Smooth muscle cell of the brain vasculature (primary cell): Measurements from ENCODE around the gene SKAP1.
"Not testable (repeated sequence)": the region's sequence is repeated elsewhere in the genome, so short reads cannot be mapped to it uniquely, and the experiment has no call there.

Experiments used
- DNase-seq: peaks from one replicate; pipeline ENCODE4 v3.0.0-alpha.2; 2012; ENCODE audit warnings: low read depth, low spot score

The SKAP1 gene

DNA sequence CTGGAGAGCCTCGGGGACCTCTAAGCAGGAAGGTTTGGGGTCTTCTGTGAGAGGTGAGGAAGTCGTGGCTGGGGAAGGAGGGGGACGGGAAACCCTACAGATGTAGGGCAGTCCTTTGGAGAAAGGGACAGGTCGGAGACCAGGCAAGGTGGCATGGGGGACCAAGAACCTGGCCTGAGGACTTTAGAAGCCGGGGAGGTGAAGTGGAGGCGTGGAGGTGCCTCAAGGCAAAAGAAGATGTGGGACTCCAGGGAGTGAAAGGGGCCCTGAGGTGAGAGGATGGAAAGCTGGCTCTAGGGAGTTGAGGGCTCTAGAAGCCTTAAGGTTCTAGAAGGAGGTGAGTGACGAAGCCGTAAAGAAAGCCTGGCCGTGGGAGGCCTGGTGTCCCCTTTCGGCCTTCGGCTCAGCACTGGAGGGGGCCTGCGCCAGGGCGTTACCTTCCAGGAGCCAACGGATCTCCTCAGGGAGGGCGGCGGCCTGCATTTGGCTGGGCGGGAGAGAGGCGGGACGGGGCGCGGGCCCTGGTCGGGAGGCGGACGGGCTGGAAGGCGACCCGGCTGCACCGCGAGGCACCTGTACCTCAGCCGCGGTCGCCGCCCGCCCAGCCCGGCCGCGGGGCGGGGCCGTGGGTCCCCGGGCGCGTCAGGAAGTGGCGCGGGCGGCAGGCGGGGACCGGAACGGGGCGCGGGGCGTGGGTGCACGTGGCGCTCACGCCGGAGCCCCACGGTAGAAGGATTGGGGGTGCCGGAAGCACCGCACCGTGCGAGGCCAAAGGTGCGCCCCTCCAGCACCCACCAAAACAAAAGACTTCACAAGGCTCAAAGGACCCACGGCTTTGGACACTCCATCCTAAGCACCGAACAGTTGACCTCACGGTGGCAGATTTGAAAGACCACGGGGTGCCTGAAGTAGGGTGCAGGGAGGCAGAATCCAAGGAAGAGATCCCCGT is at the start of gene SKAP1:
Gene SKAP1, minus strand, starts transcription at position 577 of the 949 bp plus-strand sequence.
- DNase-seq: no peak

DNA sequence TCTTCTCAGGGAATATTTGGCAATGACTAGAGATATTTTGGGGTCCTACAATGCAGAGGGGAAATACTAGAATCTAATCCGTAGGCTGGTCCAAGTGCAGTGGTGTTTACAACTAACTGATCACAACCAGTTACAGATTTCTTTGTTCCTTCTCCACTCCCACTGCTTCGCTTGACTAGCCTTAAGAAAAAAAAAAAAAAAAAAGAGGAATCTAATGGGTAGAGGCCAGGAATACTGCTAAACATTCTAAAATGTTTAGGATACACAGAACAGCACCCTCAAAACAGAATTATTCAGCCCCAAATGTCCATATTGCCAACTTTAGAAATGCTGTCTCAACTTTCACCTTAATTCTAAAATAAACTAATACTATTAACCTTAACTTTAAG is 49.0 kb upstream of the SKAP1 start:
- no peak for DNase-seq

DNA sequence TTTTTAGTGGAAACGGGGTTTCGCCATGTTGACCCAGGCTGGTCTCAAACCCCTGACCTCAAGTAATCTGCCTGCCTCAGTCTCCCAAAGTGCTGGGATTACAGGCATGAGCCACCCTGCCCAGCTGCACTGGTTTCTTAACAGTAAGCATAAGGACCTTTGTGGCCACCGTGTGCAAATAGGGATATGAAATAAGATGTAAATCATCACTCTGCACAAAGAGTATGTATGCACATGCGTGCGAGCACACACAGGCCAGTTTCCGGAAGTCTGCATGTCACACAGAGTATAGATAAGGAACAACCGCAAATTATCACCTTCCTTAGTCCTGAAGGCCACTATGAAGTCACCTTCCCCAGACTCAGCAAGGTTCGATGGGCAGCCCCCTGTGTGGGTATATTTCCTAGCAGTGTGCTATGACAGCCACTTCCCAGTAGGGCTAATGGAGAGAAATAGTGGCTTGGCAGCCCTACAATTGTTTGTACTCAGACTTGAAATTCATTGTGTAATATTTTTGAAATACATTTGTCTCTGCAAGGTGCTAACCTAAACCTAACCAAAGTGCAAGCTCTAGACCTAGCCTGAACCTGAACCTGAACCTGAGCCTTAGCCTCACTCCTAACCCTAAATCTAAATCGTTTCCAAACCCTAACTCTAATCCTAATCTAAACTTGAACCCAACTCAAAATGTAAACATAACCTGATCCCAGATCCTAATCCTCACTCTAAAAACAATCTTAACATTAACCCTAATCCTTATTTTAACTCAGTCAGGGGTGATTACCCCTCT is 48.4 kb upstream of the SKAP1 start:
- no peak for DNase-seq

DNA sequence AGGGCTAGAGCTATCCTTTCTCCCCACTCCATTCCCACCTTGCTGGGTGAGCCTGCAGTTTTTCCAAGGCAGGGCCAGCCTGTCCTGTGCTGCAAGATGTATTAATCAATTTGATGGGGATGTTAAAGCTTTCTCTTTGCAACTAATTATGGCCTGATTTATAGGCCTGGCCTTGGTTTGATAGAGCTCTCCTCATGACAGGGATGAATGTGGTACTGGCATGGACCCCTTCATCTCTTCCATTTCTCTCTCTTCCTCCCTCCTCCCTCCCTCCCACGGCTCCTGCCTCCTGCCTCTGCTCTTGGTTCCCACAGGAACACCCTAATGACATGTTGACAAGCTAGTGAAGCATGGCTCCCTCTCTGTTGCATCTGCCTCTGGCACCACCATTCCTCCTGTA is 47.2 kb upstream of the SKAP1 start:
- DNase-seq: no peak

DNA sequence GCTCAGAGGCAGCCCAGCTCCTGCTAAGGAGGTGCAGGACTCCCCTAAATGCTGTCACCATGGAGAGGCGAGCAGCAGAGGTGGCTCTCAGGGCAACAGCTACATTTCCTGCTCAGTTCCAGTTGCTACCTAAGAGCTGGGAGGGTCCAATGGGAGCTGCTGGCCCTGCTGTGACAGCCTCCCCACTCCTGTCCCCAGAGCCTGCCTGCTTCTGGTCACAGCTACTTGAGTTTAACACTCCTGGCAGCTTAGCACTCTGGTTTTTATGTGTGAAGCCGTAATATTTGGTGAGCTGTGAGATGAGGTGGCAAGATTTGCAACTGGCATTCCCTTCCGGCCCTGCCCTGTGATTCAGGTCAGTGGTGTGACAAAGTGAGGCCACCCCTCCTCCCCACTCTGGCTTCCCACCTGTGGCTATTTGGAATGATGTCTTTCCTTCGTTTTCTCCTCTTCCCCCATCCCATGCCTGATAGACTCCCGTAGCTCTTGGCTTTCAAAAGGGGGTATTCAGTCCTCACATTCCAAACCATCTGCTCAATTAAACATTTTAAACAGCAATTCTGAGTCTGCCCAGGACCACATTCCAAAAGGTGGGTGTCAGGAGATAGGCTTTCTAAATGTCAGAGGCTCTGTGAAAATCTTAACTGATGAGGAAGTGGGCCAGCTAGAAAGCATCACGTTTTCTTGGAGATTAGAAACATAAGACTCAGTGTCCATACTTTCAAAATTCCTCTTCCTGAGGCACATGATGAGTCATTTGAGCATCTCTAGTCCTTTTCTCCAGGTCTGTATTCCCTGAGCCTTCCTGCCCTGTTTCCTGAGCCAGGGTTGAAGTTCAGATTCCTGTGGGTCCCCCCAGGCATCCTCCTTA is 42.6 kb upstream of the SKAP1 start:
- no peak for DNase-seq

DNA sequence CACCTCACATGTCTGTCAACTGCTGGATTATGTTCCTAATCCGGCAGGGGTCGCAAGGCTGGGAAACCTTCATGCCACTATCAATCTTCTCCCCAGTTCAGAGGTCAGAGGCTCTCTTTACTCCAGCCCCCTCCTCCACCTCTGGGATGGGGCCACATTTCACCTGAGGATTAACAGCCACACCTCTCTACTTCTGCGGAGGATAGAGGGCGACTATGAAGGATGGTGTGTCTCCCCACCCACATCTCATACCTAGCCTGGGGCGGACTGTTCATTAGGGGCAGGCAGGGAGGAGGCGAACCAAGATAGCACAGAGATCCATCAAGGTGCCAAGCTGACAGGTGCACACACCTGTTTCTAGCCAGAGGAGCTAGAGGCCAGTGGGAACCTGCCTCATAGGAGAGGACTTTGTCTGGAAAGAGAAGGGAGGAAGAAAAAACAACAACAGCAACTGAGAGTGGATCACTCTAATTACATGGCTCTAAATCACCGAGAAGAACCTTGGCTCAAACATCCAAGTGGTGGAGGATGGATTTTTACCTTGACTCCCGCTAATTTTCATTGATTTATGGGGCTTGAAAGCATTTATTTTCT is 41.9 kb upstream of the SKAP1 start:
- no peak for DNase-seq

DNA sequence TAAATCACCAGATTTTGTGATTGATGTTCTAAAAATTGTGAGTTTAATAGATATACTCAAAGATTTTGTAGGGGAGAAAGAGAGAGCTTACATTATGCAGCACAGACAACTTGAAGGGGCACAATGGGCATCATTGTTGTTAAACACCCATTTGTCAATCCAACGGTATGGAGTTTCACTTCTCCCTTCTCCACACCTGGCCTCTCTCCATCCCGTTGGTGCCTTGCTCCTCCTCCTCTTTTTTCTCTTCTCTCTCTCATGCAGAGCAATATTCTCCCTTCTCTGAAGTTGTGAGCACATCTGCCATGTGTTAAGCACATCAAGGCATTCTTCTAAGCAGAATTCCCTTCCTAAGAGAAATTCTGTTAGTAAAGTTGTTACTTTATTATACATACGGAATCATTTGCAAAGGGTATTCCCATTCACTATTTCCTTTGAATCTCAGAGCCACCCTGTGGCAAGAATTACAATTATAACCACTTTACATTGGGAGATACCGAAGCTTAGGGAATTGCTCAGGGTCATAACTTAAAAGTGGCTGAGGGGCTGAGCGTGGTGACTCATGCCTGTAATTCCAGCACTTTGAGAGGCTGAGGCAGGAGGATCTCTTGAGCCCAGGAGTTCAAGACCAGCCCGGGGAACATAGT is 40.5 kb upstream of the SKAP1 start:
- DNase-seq: no peak

DNA sequence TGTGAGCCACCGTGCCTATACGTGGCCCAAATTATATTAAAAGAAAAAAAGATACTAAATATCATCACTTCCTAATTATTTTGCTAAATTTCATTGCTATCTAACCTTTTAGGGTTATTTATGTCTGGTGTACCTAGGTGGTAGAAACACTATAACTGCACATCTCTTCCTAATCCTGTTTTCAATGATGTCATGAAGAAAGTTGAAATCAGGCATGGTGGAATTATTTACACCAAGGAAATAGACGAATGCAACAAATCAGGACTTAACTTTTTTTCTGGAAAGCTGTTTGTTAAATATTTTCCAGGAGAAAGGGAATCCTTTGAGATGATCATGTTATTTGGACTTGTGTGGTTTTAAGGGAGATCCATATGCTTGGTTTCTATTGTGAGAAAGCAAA is 39.2 kb upstream of the SKAP1 start:
- no peak for DNase-seq

DNA sequence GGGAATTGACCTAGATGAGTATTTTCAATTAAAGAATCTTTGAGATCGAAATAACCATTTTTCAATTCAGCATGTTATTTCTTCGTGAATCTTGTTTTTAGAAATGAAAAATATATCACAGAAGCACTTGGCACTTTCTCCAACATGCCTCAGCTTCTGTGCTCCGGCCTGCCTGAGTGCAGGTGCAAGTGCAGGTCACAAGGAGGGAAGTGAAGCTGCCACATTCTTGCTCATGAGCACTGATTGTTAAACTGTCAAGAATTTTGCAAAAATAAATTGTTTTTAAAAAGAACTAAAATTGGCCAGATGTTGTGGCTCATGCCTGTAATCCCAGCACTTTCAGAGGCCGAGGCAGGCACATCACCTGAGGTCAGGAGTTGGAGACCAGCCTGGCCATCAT is 38.3 kb upstream of the SKAP1 start:
- no peak for DNase-seq

DNA sequence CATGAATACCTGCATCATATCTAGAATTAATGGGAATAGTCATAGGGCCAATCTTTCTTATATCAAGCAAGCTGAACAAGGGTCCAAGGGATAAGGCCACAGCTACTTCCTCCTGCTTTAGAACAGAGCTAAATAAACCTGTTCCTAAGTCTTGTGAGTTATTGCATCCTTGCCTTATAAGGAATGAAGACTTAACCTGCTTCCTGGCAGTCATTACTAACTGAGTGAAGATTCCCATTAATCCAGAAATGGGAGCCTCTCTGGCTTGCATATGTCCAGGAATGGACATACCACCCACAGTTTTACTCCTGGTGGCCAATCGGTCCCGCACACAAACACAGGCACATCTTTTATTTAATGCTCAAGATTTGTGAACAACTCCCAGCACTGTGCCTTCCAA is 35.9 kb upstream of the SKAP1 start:
- no peak for DNase-seq

DNA sequence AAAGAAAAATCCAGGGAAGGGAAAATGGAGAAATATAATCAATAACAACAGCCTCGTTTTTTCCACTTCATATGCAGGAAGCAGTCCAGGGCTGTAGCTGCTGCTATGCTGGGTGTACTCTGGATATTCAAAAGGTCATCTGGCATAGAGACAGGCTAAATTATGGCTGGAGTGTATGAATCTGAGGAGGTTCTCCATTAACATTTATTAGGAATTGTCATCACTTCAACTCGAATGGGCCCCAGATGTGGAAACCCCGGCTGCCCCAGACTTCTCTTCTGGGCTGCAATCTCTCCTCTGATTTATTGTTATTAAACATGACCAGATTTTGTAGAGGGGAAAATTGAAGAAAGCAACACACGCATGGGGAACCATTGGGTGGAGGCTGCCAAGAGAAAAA is 33.5 kb upstream of the SKAP1 start:
- no peak for DNase-seq

DNA sequence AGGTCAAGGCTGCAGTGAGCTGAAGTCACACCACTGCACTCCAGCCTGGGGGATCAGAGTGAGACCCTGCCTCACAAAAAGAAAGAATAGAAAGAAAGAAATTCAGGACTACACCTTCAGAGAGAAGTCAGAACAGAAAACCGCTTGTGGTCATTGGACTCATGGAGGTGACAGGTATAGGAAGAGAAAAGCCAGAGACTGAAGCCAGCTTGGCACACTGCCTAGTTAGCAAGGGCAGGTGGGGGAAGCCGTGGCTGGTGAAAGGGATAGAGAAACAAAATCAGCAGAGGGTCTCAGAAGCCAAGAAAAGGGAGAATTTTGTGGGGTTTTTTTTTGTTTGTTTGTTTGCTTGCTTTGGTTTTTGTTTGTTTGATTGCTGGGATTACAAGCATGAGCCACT is 32.9 kb upstream of the SKAP1 start:
- no peak for DNase-seq

DNA sequence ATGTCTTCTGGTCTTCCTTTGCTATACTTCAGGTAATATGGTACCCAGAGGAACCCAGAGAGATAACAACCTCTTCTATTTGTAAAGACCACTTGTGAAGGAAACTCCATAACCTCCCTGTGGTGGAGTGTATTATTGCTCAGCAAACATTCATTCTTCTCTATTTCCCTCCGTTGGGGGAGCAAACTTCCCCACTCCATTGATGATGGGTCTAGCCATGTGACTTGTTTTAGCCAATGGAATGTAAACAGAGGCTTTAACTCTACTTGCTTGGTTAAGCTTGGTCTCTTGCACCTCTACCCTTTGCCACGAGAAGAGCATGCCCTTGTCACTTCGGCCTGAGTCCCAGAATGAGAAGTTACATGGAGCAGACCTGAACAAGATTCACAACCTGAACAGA is 30.0 kb upstream of the SKAP1 start:
- DNase-seq: no peak

DNA sequence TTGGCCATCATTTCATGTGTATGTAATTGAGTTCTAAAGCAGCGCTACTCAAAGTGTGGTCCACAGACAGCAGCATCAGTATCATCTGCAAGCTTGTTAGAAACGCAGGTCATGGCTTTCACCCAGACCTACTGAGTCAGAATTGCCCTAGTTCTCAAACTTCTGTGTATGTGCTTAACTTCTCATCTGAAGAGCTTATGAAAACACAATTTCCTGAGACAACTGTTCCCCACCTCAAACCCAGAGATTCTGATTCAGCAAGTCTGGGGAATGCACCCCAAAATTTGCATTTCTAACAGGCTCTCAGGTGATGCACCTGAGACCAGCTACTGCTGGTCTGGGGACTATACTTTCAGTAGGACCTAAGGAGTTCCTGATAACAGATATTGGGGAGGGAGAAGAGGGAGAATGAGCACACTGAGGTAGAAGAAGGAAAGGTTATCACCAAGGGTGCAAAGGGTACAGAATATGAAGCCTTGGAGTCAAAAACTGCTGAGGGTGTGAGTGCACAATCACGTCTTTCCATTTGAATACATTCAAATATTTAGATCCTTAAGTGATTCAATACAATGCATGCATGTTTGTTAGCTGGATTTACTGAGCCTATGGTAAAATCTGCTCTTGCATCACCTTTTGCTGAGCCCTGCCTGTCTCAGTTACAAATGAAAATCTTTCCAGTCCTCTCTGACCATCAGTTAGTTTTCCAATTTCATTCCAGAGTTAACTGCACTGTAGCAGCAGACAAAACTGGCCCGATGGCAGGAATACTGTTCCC is 29.2 kb upstream of the SKAP1 start:
- DNase-seq: no peak

DNA sequence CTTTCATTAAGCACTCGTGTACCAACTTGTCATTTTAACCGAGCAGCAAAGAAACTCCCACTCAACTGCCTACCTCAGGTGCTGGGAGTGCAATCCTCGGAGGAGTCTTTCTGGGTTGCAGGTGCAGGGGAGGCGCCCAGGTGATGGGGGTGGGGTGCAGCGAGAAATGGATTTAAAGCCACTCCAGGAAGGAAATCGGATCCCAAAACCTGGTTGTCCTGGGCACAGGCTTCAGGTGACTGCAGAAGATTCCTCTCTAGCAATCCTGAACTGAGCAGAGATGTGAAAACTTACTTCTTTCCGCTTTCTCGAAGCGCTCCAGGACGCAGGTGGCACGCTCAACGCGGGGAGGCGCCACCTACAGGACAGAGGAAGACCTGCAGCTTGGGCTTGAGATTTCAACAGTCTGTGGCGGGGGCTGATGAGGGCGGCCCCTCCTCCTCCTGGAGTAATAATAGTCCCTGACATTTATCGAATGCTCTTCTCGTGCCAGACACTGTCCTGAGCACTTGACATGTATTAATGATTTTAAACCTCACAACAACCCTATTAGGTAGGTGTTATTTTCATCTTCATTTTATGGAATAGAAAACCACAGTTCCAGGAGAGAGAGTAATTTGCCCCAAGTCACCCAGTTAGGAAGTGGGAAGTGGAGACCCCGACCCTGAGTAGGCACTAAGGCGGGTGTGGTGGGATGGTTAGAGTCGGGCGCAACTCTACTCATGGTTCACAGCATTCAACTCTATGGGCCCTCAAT is 27.2 kb upstream of the SKAP1 start:
- DNase-seq: no peak

DNA sequence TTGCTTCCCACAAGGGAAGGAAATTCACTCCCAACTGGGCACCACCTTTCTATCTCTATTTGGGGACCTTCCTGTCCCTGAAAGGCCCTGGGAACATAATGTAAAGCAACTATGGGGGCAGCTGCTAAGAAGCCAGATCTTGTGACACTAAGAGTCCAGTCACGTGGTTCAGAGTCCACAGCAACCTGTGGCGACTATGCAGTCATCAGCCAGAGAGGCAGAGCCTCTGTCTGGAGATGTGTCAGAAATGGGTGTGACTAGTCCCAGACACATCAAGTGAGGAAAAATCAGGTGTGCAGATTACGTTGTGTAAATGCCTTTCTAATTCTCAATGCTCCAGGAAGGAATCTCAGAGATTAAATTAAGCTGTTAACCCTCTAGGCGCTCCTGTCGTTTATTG is 26.6 kb upstream of the SKAP1 start:
- DNase-seq: no peak

DNA sequence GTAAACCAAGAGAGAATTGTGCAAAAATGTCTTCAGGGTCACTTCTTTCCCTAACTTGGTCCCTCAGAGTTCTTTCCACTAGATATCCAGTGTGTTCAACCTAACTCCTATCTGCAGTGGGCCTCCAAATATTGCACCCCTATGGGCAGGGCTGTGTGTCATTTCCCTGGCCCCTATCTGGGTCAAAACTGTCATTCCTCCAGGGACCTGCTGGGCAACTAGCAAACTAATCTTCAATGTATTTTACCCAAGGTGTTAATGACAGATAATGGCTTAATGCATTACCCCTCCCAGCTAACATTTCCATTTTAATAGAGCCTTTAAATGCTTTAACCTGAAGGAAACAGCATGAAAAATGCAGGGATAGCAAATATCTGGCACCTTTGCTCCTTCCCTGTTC is 25.8 kb upstream of the SKAP1 start:
- no peak for DNase-seq

DNA sequence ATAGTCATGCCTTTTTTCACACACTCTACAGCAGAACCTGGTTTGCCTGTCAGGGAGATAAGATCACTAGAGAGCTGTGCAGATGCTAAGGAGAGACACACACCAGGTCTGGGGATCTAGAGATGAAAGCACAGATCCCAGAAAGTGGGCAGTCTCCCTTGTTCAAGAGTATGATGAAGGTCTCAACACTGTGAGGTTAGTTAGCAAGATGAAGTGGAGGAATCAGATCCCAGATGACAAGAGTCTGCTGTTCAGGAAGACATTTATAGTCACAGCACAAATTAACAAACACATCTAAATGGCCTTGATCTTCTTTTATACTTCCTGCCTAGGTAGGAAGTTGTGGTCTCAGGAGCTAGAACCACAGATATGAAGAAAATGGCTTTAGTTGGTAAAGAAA is 23.4 kb upstream of the SKAP1 start:
- DNase-seq: no peak

DNA sequence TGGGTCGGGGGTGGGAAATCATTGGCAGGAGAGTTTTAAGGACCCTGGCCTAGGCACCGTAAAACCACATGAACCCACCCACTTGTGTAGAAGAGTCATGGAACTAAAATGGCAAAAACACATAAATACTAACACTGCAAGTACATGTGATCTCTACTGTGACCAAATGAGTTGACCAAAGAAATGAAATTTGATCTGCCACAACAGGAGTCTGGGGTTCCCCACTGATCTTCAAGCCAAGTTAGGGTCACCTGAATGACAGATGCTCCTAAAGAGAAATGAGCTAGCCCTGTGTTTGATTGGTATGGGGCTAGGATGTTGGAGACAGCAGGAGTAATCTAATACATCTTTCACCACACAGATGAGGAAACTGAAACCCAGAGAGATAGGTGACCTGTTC is 21.5 kb upstream of the SKAP1 start:
- DNase-seq: no peak

DNA sequence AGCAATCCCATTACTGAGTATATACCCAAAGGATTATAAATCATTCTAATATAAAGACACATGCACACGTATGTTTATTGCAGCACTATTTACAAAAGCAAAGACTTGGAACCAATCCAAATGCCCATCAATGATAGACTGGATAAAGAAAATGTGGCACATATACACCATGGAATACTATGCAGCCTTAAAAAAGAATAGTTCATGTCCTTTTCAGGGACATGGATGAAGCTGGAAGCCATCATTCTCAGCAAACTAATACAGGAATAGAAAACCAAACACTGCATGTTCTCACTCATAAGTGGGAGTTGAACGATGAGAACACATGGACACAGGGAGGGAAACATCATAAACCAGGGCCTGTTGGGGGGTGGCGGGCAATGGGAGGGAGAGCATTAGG is 19.3 kb upstream of the SKAP1 start:
- DNase-seq: not testable (repeated sequence)
